HG02943 (cell line): ENCODE measurements around the gene PARP8.
"Not testable (repeated sequence)": the region's sequence is repeated elsewhere in the genome, so short reads cannot be mapped to it uniquely, and the experiment has no call there.

Source experiments
- ATAC-seq: cut with Tn5 transposase; IDR thresholded peaks from one replicate; pipeline ENCODE4 v1.9.1; 2021; ENCODE audit warnings: mild to moderate bottlenecking, low read depth, moderate library complexity; ENCODE audit not compliant: unreplicated experiment

PARP8 gene

DNA sequence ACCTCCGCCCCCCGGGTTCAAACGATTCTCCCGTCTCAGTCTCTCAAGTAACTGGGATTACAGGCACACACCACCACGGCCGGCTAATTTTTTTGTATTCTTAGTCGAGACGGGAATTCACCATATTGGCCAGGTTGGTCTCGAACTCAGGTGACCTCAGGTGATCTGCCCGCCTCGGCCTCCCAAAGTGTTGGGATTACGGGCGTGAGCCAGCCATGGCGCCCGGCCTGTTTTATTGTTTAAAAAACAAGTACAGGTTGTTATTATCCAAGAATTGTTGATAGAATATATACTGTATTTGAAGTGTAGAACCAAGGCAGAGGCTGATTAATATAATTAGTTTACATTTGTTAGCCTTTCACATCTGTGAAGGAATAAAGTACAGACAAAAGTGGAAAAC lies 8.9 kb downstream of the PARP8 start:
- no peak for ATAC-seq

DNA sequence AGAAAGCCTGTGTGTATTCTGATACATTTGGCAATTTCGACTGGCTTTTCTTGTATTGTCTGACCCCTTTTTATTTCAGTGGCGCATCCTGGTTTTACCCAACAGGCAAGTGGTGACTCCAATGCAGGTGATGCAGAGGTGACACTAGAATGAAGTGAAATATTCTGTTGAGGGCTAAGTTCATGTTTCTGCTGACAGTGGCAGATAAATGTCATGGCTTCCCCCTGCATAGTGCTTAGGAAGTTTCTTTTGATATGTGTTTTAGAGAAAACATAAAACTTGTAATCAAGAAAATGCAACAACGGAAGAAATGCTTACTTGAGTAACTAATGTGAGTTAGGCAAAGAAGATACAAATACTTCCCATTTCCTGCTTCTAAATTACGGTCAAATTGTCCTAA lies 13.1 kb downstream of the PARP8 start:
- not testable (repeated sequence) for ATAC-seq

DNA sequence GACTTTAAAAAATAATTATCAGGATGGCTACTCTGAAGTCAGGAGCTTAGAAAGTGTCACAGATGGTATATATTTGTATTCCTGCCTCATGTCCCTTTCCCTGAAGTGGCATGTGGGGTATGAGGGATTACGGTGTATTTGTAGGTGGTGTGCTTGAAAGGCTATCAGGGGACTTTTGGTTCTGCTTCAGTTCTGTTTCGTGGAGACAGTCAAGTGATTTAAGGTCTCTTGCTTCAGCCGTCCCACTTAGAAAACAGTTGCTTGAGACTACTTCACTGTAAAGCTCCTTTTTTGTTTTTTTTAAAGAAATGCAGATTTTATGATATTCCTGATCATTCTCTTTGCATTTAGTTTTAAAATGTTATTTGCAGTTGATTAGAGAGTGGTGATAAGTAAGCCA lies 18.3 kb downstream of the PARP8 start:
- no peak for ATAC-seq

GRCh38 chr5:50687548-50687947 lies 21.1 kb downstream of the PARP8 start:
- no peak for ATAC-seq

- no peak for ATAC-seq
Measured at GRCh38 chr5:50691399-50692016, 25.1 kb downstream of the PARP8 start.

DNA sequence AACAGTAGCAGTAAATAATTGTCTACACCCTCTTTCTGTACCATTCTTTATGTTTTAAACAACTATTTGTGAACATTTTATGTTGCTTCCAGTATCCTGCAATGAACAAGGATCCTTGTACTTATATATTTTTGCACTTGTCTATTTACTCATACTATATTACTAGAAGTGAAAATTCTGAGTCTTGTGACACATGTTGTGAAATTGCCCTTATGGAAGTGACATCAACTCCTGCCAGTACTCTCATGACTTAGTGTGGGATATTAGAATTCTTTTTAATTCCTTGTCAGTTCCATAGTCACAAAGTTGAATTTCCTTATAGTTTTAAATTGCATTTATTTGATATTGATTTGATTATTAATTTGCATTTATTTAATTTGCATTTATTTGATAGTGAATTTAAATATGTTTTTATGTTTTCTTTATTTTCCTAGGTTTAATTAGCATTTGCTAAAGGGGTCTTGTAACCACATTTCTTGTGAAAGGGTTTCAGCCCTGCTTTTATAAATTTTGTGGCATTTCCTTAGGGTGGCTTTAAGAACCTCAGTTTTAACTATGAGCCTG lies 27.7 kb downstream of the PARP8 start:
- ATAC-seq, result no peak

- not testable (repeated sequence) for ATAC-seq
Measured at GRCh38 chr5:50694626-50695025, 28.2 kb downstream of the PARP8 start.

- peak; percentile 58 for ATAC-seq
Measured at GRCh38 chr5:50697739-50698138, 31.3 kb downstream of the PARP8 start.

DNA sequence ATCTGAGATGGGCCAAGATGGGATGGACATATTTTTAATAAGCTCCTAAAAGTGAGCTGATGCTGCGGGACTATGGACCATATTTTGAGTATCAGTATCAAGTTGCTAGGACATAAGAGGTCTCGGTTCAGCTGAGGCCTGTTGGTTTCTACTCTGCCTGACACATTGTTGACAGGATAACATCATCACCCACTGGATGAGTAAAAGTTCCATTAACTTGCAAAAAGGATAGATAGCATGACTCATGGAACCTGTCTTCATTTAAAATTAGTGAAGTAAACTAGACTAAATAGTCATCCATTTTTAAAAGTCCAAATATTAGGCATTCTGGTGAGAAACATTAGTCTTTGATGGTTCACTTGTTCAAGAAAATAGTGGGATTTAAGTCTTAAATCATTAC lies 33.3 kb downstream of the PARP8 start:
- no peak for ATAC-seq

- no peak for ATAC-seq
Measured at GRCh38 chr5:50700706-50701105, 34.3 kb downstream of the PARP8 start.

GRCh38 chr5:50702615-50703366 lies 36.4 kb downstream of the PARP8 start:
- ATAC-seq, result no peak

- ATAC-seq, result no peak
Measured at GRCh38 chr5:50703367-50703666, 36.9 kb downstream of the PARP8 start.

GRCh38 chr5:50704730-50705129 lies 38.3 kb downstream of the PARP8 start:
- no peak for ATAC-seq

GRCh38 chr5:50709471-50709870 lies 43.0 kb downstream of the PARP8 start:
- ATAC-seq, result no peak

- ATAC-seq, result peak; percentile 0
Measured at GRCh38 chr5:50710838-50711237, 44.4 kb downstream of the PARP8 start.

DNA sequence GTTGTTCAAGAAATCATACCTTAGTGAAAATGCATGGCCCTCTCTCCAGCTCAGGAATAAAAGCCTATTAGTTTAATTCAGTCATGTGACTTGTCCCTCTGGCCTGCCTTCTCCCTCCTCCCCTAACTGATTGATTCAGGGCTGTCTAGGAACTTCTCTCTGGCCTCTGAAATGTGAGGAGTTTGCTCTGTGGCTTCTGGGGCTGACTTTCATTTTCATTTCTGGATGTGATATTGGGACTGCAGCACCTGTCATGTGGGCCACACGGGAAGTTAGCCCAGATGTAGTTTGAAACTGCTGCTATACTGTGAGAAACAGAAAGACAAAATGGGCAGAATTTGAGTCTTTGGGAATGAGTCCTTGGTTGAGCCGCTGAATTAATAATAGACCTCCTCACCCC lies 44.8 kb downstream of the PARP8 start:
- peak; percentile 96 for ATAC-seq

- no peak for ATAC-seq
Measured at GRCh38 chr5:50712479-50712878, 46.0 kb downstream of the PARP8 start.

GRCh38 chr5:50715001-50715400 lies 48.6 kb downstream of the PARP8 start:
- ATAC-seq, result no peak

DNA sequence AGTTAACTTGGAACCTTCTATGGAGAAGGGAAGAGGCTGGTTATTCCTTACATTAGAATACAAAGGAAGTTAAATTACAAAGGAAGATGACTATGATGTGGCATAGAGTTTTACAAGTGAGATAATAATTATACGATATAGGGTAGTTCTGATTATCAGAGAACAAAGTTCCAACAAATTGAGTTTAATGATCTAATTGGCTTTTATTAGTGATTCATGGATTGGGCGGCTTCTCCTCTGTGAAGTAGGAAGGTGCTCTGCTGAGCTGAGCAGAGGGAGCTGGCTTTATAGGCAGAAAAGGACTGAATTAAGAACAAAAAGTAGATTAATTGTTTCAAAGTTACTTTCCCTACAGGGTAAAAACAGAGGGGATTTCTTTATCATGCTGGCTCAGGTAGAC lies 49.7 kb downstream of the PARP8 start:
- no peak for ATAC-seq

- ATAC-seq, result peak; percentile 54
Measured at GRCh38 chr5:50717651-50718050, 51.2 kb downstream of the PARP8 start.

GRCh38 chr5:50720061-50720710 lies 53.7 kb downstream of the PARP8 start:
- ATAC-seq, result no peak

- no peak for ATAC-seq
Measured at GRCh38 chr5:50722223-50722622, 55.8 kb downstream of the PARP8 start.
